Measurements from ENCODE around the gene KCNQ4.

Gene KCNQ4

GRCh38 chr1:40784771-40785151 lies 1.2 kb downstream of the KCNQ4 start:
- ChIA-PET CTCF (interaction anchor here (1.0 kb wide), 1 partner anchor 10 kb away, joined by 3 read pairs; no protein-coding TSS in a partner anchor), POLR2A (interaction anchor here (1.7 kb wide), 1 partner anchor 93 kb away, joined by 4 read pairs; the partner anchor contains the start of gene NFYC)
- DNase-seq (ENCODE audit: extremely low spot score) = no peak
- no peak for TF ChIP-seq FOXA1 (IDR thresholded peaks at IDR 0.05)
- no peak for TF ChIP-seq L3MBTL2 (conservative IDR thresholded peaks at IDR 0.05)
- no peak for TF ChIP-seq FOXM1 (IDR thresholded peaks at IDR 0.05; ENCODE audit: borderline replicate concordance)
- no peak for TF ChIP-seq TARDBP (IDR thresholded peaks at IDR 0.05)
- TF ChIP-seq ELF4 (IDR thresholded peaks at IDR 0.05) = no peak
- no peak for TF ChIP-seq CTBP1 (IDR thresholded peaks at IDR 0.05; ENCODE audit: borderline replicate concordance)
- TF ChIP-seq ARNT (IDR thresholded peaks at IDR 0.05) = no peak
- no peak for TF ChIP-seq SUZ12 (IDR thresholded peaks at IDR 0.05)
- TF ChIP-seq PKNOX1 (IDR thresholded peaks at IDR 0.05) = no peak
- no peak for TF ChIP-seq HDGF (IDR thresholded peaks at IDR 0.05; ENCODE audit: borderline replicate concordance)
- no peak for TF ChIP-seq ZNF384 (IDR thresholded peaks at IDR 0.05)
- TF ChIP-seq BHLHE40 (IDR thresholded peaks at IDR 0.05; ENCODE audit: borderline replicate concordance) = no peak
- no peak for TF ChIP-seq FOXK2 (IDR thresholded peaks at IDR 0.05)
- TF ChIP-seq NFRKB (IDR thresholded peaks at IDR 0.05) = no peak
- TF ChIP-seq SP1 (IDR thresholded peaks at IDR 0.05) = no peak

DNA sequence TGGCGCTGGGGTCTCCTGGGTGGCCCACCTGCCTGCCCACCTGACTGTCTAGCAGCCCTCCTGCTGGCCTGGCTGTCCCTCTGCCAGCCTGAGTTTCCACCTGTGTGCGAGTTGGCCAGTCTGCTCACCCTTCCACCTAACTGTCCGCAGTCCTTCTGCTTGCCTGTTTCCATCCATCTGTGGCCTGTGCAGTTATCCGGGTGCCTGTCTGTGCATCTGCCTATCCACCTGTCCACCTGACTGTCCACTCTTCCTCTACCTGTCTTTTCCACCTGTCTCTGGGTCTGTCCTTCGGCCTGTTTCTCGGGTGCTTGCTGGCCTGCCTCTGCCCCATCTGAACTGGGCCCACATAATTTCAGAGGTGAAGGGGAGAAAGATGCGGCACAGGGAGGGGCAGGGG lies 1.9 kb downstream of the KCNQ4 start:
- TF ChIP-seq L3MBTL2 (conservative IDR thresholded peaks at IDR 0.05) (no peak), NFRKB (IDR thresholded peaks at IDR 0.05) (no peak), FOXA1 (IDR thresholded peaks at IDR 0.05) (no peak), SP1 (IDR thresholded peaks at IDR 0.05) (no peak), LEF1 (IDR thresholded peaks at IDR 0.05; ENCODE audit: borderline replicate concordance) (no peak), ELF4 (IDR thresholded peaks at IDR 0.05) (no peak), CTBP1 (IDR thresholded peaks at IDR 0.05; ENCODE audit: borderline replicate concordance) (no peak), FOXM1 (IDR thresholded peaks at IDR 0.05; ENCODE audit: borderline replicate concordance) (no peak), ZNF384 (IDR thresholded peaks at IDR 0.05) (no peak), HDGF (IDR thresholded peaks at IDR 0.05; ENCODE audit: borderline replicate concordance) (no peak), FOXK2 (IDR thresholded peaks at IDR 0.05) (no peak), PKNOX1 (IDR thresholded peaks at IDR 0.05) (no peak)
- POLR2A ChIA-PET = interaction anchor here (1.7 kb wide), 1 partner anchor 94 kb away, joined by 4 read pairs; the partner anchor contains the start of gene NFYC
- CTCF ChIA-PET = no interaction called here
- DNase-seq (ENCODE audit: extremely low spot score) = no peak

DNA sequence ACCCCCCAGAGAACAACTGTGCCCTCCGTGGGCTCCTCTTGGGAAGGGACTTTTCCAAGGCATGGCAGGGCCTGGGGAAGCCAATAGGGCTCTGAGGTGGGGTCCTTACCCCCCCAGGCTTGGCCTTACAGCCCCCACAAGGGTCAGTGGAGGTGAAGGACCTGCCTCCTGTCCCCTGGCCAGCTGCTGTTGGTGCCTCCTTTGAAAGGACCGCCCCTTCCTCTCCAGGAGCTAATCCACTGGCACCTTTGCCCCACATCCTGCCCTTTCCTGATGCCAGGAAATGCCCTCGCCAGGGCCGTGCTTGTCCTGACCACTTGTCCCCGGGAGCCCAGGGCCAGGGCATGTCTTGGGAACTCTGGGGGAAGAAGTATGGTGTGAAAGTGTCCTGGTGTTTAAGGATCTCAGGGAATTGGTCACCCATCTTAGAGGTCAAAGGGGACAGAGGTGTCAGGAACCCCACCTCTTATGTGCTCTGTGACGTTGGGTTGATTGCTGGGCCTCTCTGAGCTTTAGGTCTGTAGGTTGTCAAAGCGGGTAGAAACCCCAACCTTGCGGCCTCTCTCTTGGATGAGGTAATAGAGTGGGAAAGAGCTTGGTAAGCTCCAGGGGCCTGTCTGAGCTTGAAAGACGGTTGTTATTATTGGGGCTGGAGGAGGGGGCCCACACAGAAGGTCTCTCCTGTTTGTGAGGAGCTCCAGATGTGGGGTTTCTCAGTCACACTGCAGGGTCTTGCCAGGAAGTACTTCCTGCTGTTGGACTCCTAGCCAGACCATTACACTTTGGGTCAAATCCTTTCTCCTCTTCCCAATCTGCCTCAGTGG lies 2.8 kb downstream of the KCNQ4 start:
- no peak for DNase-seq (ENCODE audit: extremely low spot score)
- no peak for TF ChIP-seq NFRKB (IDR thresholded peaks at IDR 0.05)
- TF ChIP-seq PKNOX1 (IDR thresholded peaks at IDR 0.05) = no peak
- no peak for TF ChIP-seq HDGF (IDR thresholded peaks at IDR 0.05; ENCODE audit: borderline replicate concordance)
- no peak for TF ChIP-seq LEF1 (IDR thresholded peaks at IDR 0.05; ENCODE audit: borderline replicate concordance)
- no peak for TF ChIP-seq BHLHE40 (IDR thresholded peaks at IDR 0.05; ENCODE audit: borderline replicate concordance)
- TF ChIP-seq SP1 (IDR thresholded peaks at IDR 0.05) = no peak
- TF ChIP-seq ZNF384 (IDR thresholded peaks at IDR 0.05) = no peak
- TF ChIP-seq FOXM1 (IDR thresholded peaks at IDR 0.05; ENCODE audit: borderline replicate concordance) = no peak
- TF ChIP-seq FOXK2 (IDR thresholded peaks at IDR 0.05) = no peak
- no peak for TF ChIP-seq ARNT (IDR thresholded peaks at IDR 0.05)
- TF ChIP-seq SUZ12 (IDR thresholded peaks at IDR 0.05) = no peak
- POLR2A ChIA-PET = no interaction called here

DNA sequence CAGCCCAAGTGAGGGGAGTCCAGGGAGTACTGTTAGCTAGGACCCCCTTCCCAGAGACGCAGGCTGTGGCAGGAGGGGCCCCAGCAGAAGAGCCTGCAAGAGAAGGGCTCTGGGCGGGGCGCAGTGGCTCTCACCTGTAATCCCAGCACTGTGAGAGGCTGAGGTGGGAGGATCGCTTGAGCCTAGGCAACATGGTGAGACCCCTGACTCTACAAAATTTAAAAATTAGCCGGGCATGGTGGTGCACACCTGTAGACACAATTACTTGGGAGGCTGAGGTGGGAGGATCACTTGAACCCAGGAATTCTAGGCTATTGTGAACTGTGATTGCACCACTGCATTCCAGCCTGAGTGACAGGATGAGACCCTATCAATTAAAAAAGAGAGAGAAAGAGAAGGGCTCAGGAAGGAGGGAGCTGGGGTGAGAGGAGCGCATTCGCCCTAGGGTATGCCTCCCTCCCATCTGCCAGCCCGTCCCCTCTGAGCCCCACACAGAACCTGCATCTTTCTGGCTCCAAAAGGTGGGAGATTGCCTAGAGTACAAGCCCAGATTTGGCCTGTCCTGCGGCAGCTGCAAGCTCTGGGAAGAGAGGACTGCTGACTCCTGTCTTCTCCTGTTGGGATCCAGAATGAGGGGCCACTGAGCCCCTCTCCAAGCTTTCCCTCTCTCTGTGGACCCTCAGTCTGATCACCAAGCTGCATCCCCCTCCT lies 3.6 kb downstream of the KCNQ4 start:
- CTCF ChIA-PET = interaction anchor here (1.4 kb wide), 1 partner anchor 13 kb away, joined by 3 read pairs; no protein-coding TSS in a partner anchor
- no peak for DNase-seq (ENCODE audit: extremely low spot score)
- TF ChIP-seq ARNT (IDR thresholded peaks at IDR 0.05) (no peak), FOXK2 (IDR thresholded peaks at IDR 0.05) (no peak), FOXM1 (IDR thresholded peaks at IDR 0.05; ENCODE audit: borderline replicate concordance) (no peak), HDGF (IDR thresholded peaks at IDR 0.05; ENCODE audit: borderline replicate concordance) (no peak), ELF4 (IDR thresholded peaks at IDR 0.05) (no peak), SP1 (IDR thresholded peaks at IDR 0.05) (no peak), L3MBTL2 (conservative IDR thresholded peaks at IDR 0.05) (no peak), CTBP1 (IDR thresholded peaks at IDR 0.05; ENCODE audit: borderline replicate concordance) (no peak), FOXA1 (IDR thresholded peaks at IDR 0.05) (no peak), NFRKB (IDR thresholded peaks at IDR 0.05) (no peak), LEF1 (IDR thresholded peaks at IDR 0.05; ENCODE audit: borderline replicate concordance) (no peak), SUZ12 (IDR thresholded peaks at IDR 0.05) (no peak), BHLHE40 (IDR thresholded peaks at IDR 0.05; ENCODE audit: borderline replicate concordance) (no peak), TARDBP (IDR thresholded peaks at IDR 0.05) (no peak), PKNOX1 (IDR thresholded peaks at IDR 0.05) (no peak), ZNF384 (IDR thresholded peaks at IDR 0.05) (no peak)
- POLR2A ChIA-PET = no interaction called here

More for the DNA sequence above, 2.8 kb downstream of the KCNQ4 start:
- CTCF ChIA-PET = interaction anchor here (1.4 kb wide), 1 partner anchor 12 kb away, joined by 3 read pairs; no protein-coding TSS in a partner anchor

All from HEK293T (cell line).